H1 (cell line): ENCODE measurements around the gene CCDC14. TPM values are rescaled to one million over a fixed set of nuclear protein-coding genes. Genes with fewer than 3 reads are reported as not detected.

Experiments used
- CTCF ChIA-PET: fragments of 300-600 bp; sonication (Branson Sonifier 250); formaldehyde crosslinking; loops from one replicate; lab custom pipeline; 2021; ENCODE audit not compliant: partially characterized antibody; lab: Charles Lee
- POLR2A ChIA-PET: fragments of 300-600 bp; sonication (Branson Sonifier 250); formaldehyde crosslinking; loops from one replicate; lab custom pipeline; 2021; ENCODE audit warnings: inconsistent platforms; ENCODE audit not compliant: partially characterized antibody; lab: Charles Lee
- DNase-seq, 2 experiments: peaks; one replicate each; pipeline versions ENCODE4 v3.0.0 to v3.0.0-alpha.2; 2010 to 2022; ENCODE audit warnings: low spot score in 2 of 2, low read depth in 1 of 2, mixed read lengths in 1 of 2
- FAIRE-seq: peaks from 2 replicates; lab custom pipeline; 2011; peaks lifted over from hg19 to GRCh38; lab: Jason Lieb, UNC
- H2AFZ ChIP-seq: 2 replicates; pipeline ENCODE4 v1.8.1; 2012; ENCODE audit warnings: low read length, inconsistent platforms
- H2AK5ac ChIP-seq: 2 replicates; pipeline ENCODE4 v1.6.1; 2013; ENCODE audit warnings: low read depth, low read length
- H2BK120ac ChIP-seq: replicated peaks from 2 replicates; pipeline ENCODE3; 2013; ENCODE audit warnings: low read depth, low read length, inconsistent platforms
- H2BK12ac ChIP-seq: 2 replicates; pipeline ENCODE4 v1.6.1; 2013; ENCODE audit warnings: low read depth, low read length
- H2BK15ac ChIP-seq: 2 replicates; pipeline ENCODE4 v1.6.1; 2013; ENCODE audit warnings: low read length
- H2BK20ac ChIP-seq: 2 replicates; pipeline ENCODE4 v1.6.1; 2013; ENCODE audit warnings: low read length
- H2BK5ac ChIP-seq: 2 replicates; pipeline ENCODE4 v1.6.1; 2013; ENCODE audit warnings: low read depth, low read length
- H3K14ac ChIP-seq: 2 replicates; pipeline ENCODE4 v1.6.1; 2013; ENCODE audit warnings: inconsistent platforms; ENCODE audit not compliant: insufficient read length
- H3K18ac ChIP-seq: 2 replicates; pipeline ENCODE4 v1.6.1; 2013; ENCODE audit warnings: low read length; ENCODE audit errors: extremely low read depth
- H3K23ac ChIP-seq: 2 replicates; pipeline ENCODE4 v1.6.1; 2013; ENCODE audit warnings: inconsistent platforms; ENCODE audit not compliant: insufficient read length
- H3K23me2 ChIP-seq: 2 replicates; pipeline ENCODE4 v1.6.1; 2013; ENCODE audit warnings: low read depth, low read length
- H3K27ac ChIP-seq: 2 replicates; pipeline ENCODE4 v1.6.1; 2011; ENCODE audit warnings: low read depth, low read length, inconsistent platforms
- H3K27me3 ChIP-seq, 4 experiments: replicated peaks in 1 of 4; 1 replicate in 1 of 4; 2 replicates in 3 of 4; pipeline versions ENCODE4 v1.6.1 to v1.8.1; 2011 to 2013; ENCODE audit warnings: low read length in 3 of 4, mild to moderate bottlenecking in 3 of 4, inconsistent platforms in 2 of 4, mixed read lengths in 2 of 4, moderate library complexity in 1 of 4; ENCODE audit not compliant: control insufficient read depth in 3 of 4, insufficient read depth in 3 of 4; ENCODE audit errors: extremely low read depth in 1 of 4
- H3K36me3 ChIP-seq, 4 experiments: 2 replicates each; pipeline versions ENCODE4 v1.6.1 to v1.8.1; 2011 to 2013; ENCODE audit warnings: mild to moderate bottlenecking in 4 of 4, low read length in 3 of 4, moderate library complexity in 2 of 4, control low read depth in 1 of 4, inconsistent platforms in 1 of 4; ENCODE audit not compliant: insufficient read depth in 4 of 4, control insufficient read depth in 2 of 4
- H3K4ac ChIP-seq: replicated peaks from 2 replicates; pipeline ENCODE3; 2013; ENCODE audit warnings: low read length, low read depth, mixed read lengths, inconsistent platforms; ENCODE audit not compliant: insufficient read length
- H3K4me1 ChIP-seq, 4 experiments: replicated peaks in 1 of 4; 1 replicate in 1 of 4; 2 replicates in 3 of 4; pipeline versions ENCODE4 v1.6.1 to v1.8.1; 2011 to 2013; ENCODE audit warnings: low read length in 3 of 4, inconsistent platforms in 2 of 4, mixed read lengths in 1 of 4; ENCODE audit not compliant: insufficient read depth in 4 of 4, control insufficient read depth in 3 of 4
- H3K4me2 ChIP-seq, 2 experiments: 2 replicates each; pipeline versions ENCODE4 v1.6.1 to v1.8.1; 2011 to 2013; ENCODE audit warnings: low read depth in 2 of 2, low read length in 2 of 2, control low read depth in 1 of 2, inconsistent platforms in 1 of 2, mild to moderate bottlenecking in 1 of 2; ENCODE audit not compliant: insufficient read depth in 1 of 2
- H3K4me3 ChIP-seq, 4 experiments: fragments of 200-600, 300-600 bp in 1 of 4; sonication (generic), shearing (Covaris generic), sonication (Bioruptor Twin) in 1 of 4; 2 replicates each; pipeline versions ENCODE4 v1.5.1 to v1.8.1; 2011 to 2016; ENCODE audit warnings: low read length in 4 of 4, low read depth in 3 of 4, control low read depth in 2 of 4, inconsistent platforms in 2 of 4, mild to moderate bottlenecking in 2 of 4, mixed read lengths in 1 of 4, moderate library complexity in 1 of 4; ENCODE audit not compliant: insufficient read depth in 2 of 4; ENCODE audit errors: extremely low read depth in 1 of 4
- H3K56ac ChIP-seq: replicated peaks from 2 replicates; pipeline ENCODE3; 2013; ENCODE audit warnings: low read depth, mild to moderate bottlenecking, mixed read lengths, low read length, inconsistent platforms; ENCODE audit not compliant: insufficient read length
- H3K79me1 ChIP-seq: 2 replicates; pipeline ENCODE4 v1.6.1; 2013; ENCODE audit warnings: low read depth, low read length, control low read depth
- H3K79me2 ChIP-seq, 2 experiments: 2 replicates each; pipeline versions ENCODE4 v1.6.1 to v1.8.1; 2012 to 2013; ENCODE audit warnings: low read length in 2 of 2, mild to moderate bottlenecking in 2 of 2, inconsistent platforms in 1 of 2; ENCODE audit not compliant: insufficient read depth in 2 of 2, control insufficient read depth in 1 of 2
- H3K9ac ChIP-seq, 4 experiments: replicated peaks in 1 of 4; 1 replicate in 1 of 4; 2 replicates in 3 of 4; pipeline versions ENCODE4 v1.6.1 to v1.8.1; 2011 to 2013; ENCODE audit warnings: low read depth in 3 of 4, low read length in 3 of 4, control low read depth in 2 of 4, mild to moderate bottlenecking in 2 of 4, moderate library complexity in 2 of 4, inconsistent platforms in 1 of 4; ENCODE audit errors: extremely low read depth in 1 of 4
- H3K9me3 ChIP-seq, 2 experiments: 2 replicates each; pipeline versions ENCODE4 v1.6.1 to v1.8.1; 2012 to 2013; ENCODE audit warnings: mild to moderate bottlenecking in 2 of 2, moderate library complexity in 2 of 2, control low read depth in 1 of 2, inconsistent platforms in 1 of 2, low read depth in 1 of 2, low read length in 1 of 2, mixed read lengths in 1 of 2; ENCODE audit not compliant: insufficient read depth in 2 of 2
- H4K20me1 ChIP-seq, 2 experiments: replicated peaks in 1 of 2; 2 replicates each; pipeline versions ENCODE3 to v1.8.1; 2011 to 2013; ENCODE audit warnings: inconsistent platforms in 2 of 2, low read length in 2 of 2, mild to moderate bottlenecking in 1 of 2; ENCODE audit not compliant: insufficient read depth in 2 of 2, control insufficient read depth in 1 of 2
- H4K5ac ChIP-seq: 2 replicates; pipeline ENCODE4 v1.6.1; 2013; ENCODE audit warnings: low read length, low read depth, mixed read lengths, inconsistent platforms; ENCODE audit not compliant: insufficient read length
- H4K8ac ChIP-seq: 2 replicates; pipeline ENCODE4 v1.8.0; 2013; ENCODE audit warnings: mild to moderate bottlenecking, moderate library complexity, low read length, inconsistent platforms; ENCODE audit not compliant: insufficient read depth; ENCODE audit errors: extremely low read depth
- H4K91ac ChIP-seq: replicated peaks from 2 replicates; pipeline ENCODE3; 2013; ENCODE audit warnings: low read length, mixed read lengths, inconsistent platforms; ENCODE audit not compliant: insufficient read length
- CBX5 ChIP-seq: fragments of 300-800, 300-1000 bp; sonication (generic); IDR thresholded peaks from 2 replicates; pipeline ENCODE4 v1.7.1; 2016; ENCODE audit warnings: antibody characterized with exemption, low read length, low read depth
- CBX8 ChIP-seq: fragments of 300-800, 300-1000 bp; sonication (generic); IDR thresholded peaks from 2 replicates; pipeline ENCODE4 v1.7.1; 2016; ENCODE audit warnings: low read depth, low read length, borderline replicate concordance
- CEBPB ChIP-seq: IDR thresholded peaks from 2 replicates; pipeline ENCODE4 v1.6.1; 2012; ENCODE audit warnings: low read depth, low read length
- EP300 ChIP-seq, 2 experiments: IDR thresholded peaks; 1 replicate in 1 of 2; 2 replicates in 1 of 2; pipeline ENCODE4 v1.6.1; 2011 to 2012; ENCODE audit warnings: low read depth in 2 of 2, low read length in 2 of 2, mild to moderate bottlenecking in 2 of 2, borderline replicate concordance in 1 of 2, inconsistent platforms in 1 of 2, moderate library complexity in 1 of 2
- EZH2 ChIP-seq: fragments of 200-600 bp; sonication (generic); IDR thresholded peaks from 2 replicates; pipeline ENCODE4 v1.7.1; 2012; ENCODE audit warnings: low read depth, mild to moderate bottlenecking, moderate library complexity, low read length, inconsistent platforms; ENCODE audit not compliant: severe bottlenecking
- KDM4A ChIP-seq: IDR thresholded peaks from one replicate; pipeline ENCODE4 v1.7.1; 2012; ENCODE audit warnings: low read depth, mild to moderate bottlenecking, moderate library complexity, low read length, inconsistent platforms; ENCODE audit not compliant: severe bottlenecking
- KDM5A ChIP-seq: fragments of 200-600 bp; IDR thresholded peaks from 2 replicates; pipeline ENCODE4 v1.7.1; 2012; ENCODE audit warnings: mild to moderate bottlenecking, low read length, inconsistent platforms, mixed read lengths
- MAFK ChIP-seq: IDR thresholded peaks from 2 replicates; pipeline ENCODE4 v1.6.1; 2012; ENCODE audit warnings: low read depth, mild to moderate bottlenecking, improper control_type of control experiment, low read length
- RFX5 ChIP-seq: IDR thresholded peaks from 2 replicates; pipeline ENCODE4 v1.6.1; 2011; ENCODE audit warnings: low read depth, low read length, improper control_type of control experiment, borderline replicate concordance
- RXRA ChIP-seq: IDR thresholded peaks from 2 replicates; pipeline ENCODE4 v1.6.1; 2011; ENCODE audit warnings: low read depth, mild to moderate bottlenecking, low read length, moderate library complexity; ENCODE audit not compliant: insufficient read depth
- SIX5 ChIP-seq: IDR thresholded peaks from 2 replicates; pipeline ENCODE4 v1.6.1; 2011; ENCODE audit warnings: mild to moderate bottlenecking, low read depth, low read length
- SP1 ChIP-seq: IDR thresholded peaks from 2 replicates; pipeline ENCODE4 v1.6.1; 2011; ENCODE audit warnings: low read depth, low read length
- SP4 ChIP-seq: IDR thresholded peaks from 2 replicates; pipeline ENCODE4 v1.6.1; 2012; ENCODE audit warnings: low read length, inconsistent platforms
- SRF ChIP-seq: IDR thresholded peaks from 2 replicates; pipeline ENCODE4 v1.6.1; 2011; ENCODE audit warnings: mild to moderate bottlenecking, low read depth, low read length, moderate library complexity
- YY1 ChIP-seq: IDR thresholded peaks from 2 replicates; pipeline ENCODE4 v1.6.1; 2011; ENCODE audit warnings: low read depth, mild to moderate bottlenecking, low read length
- WGBS, 2 experiments: shearing (Covaris generic) in 1 of 2; methylation state at CpG; one replicate each; pipeline versions ENCODE4 v1.1.6 to v1.1.7; 2013 to 2015; ENCODE audit warnings: low lambda C conversion rate in 2 of 2, mixed read lengths in 2 of 2, inconsistent platforms in 1 of 2, low coverage in 1 of 2, missing lambda C conversion rate in 1 of 2; ENCODE audit not compliant: insufficient replicate concordance in 2 of 2, insufficient coverage in 1 of 2, insufficient read length in 1 of 2; ENCODE audit errors: extremely low coverage in 1 of 2, missing lambda C conversion rate in 1 of 2; 5-methylcytosine and 5-hydroxymethylcytosine counted together
- polyA plus RNA-seq, 7 experiments: library from polyadenylated mRNA; depleted of rRNA in 3 of 7; stranded (reverse) in 5 of 7; unstranded in 2 of 7; fragments of >200 nt in 5 of 7; fragments of 200-250 nt in 2 of 7; gene quantifications; 1 replicate in 5 of 7; 2 replicates in 1 of 7; 4 replicates in 1 of 7; pipeline versions ENCODE4 v1.2.1 to v1.2.3, GENCODE V29; 2011 to 2013; ENCODE audit warnings: missing spikeins in 2 of 7, mixed read lengths in 2 of 7
- total RNA-seq: library from RNA; stranded (reverse); fragmentation: NEBNext Ultra II Directional; extraction: Animal tissue kit (Norgen Biotek cat#: 25700); gene quantifications from 2 replicates; pipeline ENCODE4 v1.2.1, GENCODE V29; 2021

Gene CCDC14
- total and polyA plus RNA-seq, 2 of the 8 experiments (the other 6 are each of a cell fraction or from before 2014, with no cell fraction given): 53.6 to 95.7 TPM

GRCh38 chr3:123893012-123893411 lies 68.0 kb downstream of the CCDC14 start:
- ChIA-PET CTCF (interaction anchor here (0.5 to 1.2 kb wide), 2 partner anchors 241 to 571 kb away, joined by 3 to 4 read pairs; no protein-coding TSS in a partner anchor), POLR2A (no interaction called here)
- H4K20me1 ChIP-seq: no peaks in the 10 kb centered on the region
- H3K4me3 ChIP-seq: no peak overlapping the region
- H2AK5ac ChIP-seq: no peak overlapping the region
- no peak overlapping the region for H3K4me2 ChIP-seq
- WGBS, 2 experiments: 89% methylated on average over 1 of the region's 1 CpG; no CpG with 5 or more reads in 1 of the 2 experiments
- no peak overlapping the region for H2BK5ac ChIP-seq
- no peak overlapping the region for H3K27ac ChIP-seq
- H3K23me2 ChIP-seq: no peaks in the 10 kb centered on the region
- H2BK12ac ChIP-seq: no peak overlapping the region
- no peak overlapping the region for H3K14ac ChIP-seq
- no peak overlapping the region for H4K8ac ChIP-seq
- H4K5ac ChIP-seq: no peak overlapping the region
- no peaks in the 10 kb centered on the region for H3K79me1 ChIP-seq
- H3K79me2 ChIP-seq: no peaks in the 10 kb centered on the region
- H2BK15ac ChIP-seq: no peak overlapping the region
- no peak overlapping the region for H2AFZ ChIP-seq
- H2BK20ac ChIP-seq: no peak overlapping the region
- no peak overlapping the region for H3K18ac ChIP-seq
- no peak overlapping the region for H3K9ac ChIP-seq
- no peaks in the 10 kb centered on the region for H3K4me1 ChIP-seq
- H3K23ac ChIP-seq: no peak overlapping the region
- no peak overlapping the region for H4K91ac ChIP-seq
- no peaks in the 10 kb centered on the region for H3K27me3 ChIP-seq
- H3K4ac ChIP-seq: no peak overlapping the region
- no peak for DNase-seq
- H3K56ac ChIP-seq: no peak overlapping the region
- no peak overlapping the region for H2BK120ac ChIP-seq
- H3K36me3 ChIP-seq: no peaks in the 10 kb centered on the region
- H3K9me3 ChIP-seq: peaks cover 8 to 12% of the 10 kb centered on the region in 2 experiments; a peak in 3 of 4 replicates
- no peak for FAIRE-seq
- TF ChIP-seq CBX5 (no peak), KDM5A (no peak), YY1 (no peak), MAFK (no peak), CEBPB (no peak), SP1 (no peak), KDM4A (no peak), SIX5 (no peak), RXRA (no peak), SP4 (no peak), CBX8 (no peak), RFX5 (no peak), EZH2 (no peak), SRF (no peak), EP300 (IDR thresholded peaks at IDR 0.05; ENCODE audit: borderline replicate concordance in 1 of 2, low read depth in 2 of 2, low read length in 2 of 2) (no peak)
